Caco-2 (cell line): ENCODE results near the gene SLC46A3. TPM values are rescaled to one million over a fixed set of nuclear protein-coding genes. Genes with fewer than 3 reads are reported as not detected.

Source experiments
- BruUV-seq: library from RNA; stranded (reverse); fragments of 400-500 nt; replicated peaks from 2 replicates; lab custom pipeline; 2021; lab: Mats Ljungman, UMichigan
- CTCF ChIA-PET: fragments of 300-600 bp; sonication (Branson Sonifier 250); formaldehyde crosslinking; loops from one replicate; lab custom pipeline; 2022; ENCODE audit warnings: antibody characterized with exemption; lab: Charles Lee
- POLR2A ChIA-PET: fragments of 300-600 bp; sonication (Branson Sonifier 250); formaldehyde crosslinking; loops from one replicate; lab custom pipeline; 2022; ENCODE audit warnings: antibody characterized with exemption; lab: Charles Lee
- DNase-seq, 2 experiments: peaks; one replicate each; pipeline versions ENCODE4 v3.0.0 to v3.0.0-alpha.2; 2020 to 2022
- H3K27me3 ChIP-seq: replicated peaks from 2 replicates; pipeline ENCODE4 v1.6.0; 2011; ENCODE audit warnings: low read length; ENCODE audit not compliant: control insufficient read depth, insufficient read depth
- H3K36me3 ChIP-seq: 2 replicates; pipeline ENCODE4 v1.5.1; 2011; ENCODE audit warnings: low read length; ENCODE audit not compliant: control insufficient read depth, insufficient read depth
- H3K4me1 ChIP-seq: fragments of 250-450 bp; sonication (Bioruptor Pico); 2 replicates; pipeline ENCODE4 v1.5.1; 2020; ENCODE audit warnings: mild to moderate bottlenecking
- H3K4me3 ChIP-seq: 2 replicates; pipeline ENCODE4 v1.5.1; 2011; ENCODE audit warnings: low read depth, mild to moderate bottlenecking, control low read depth, low read length
- H3K9me3 ChIP-seq: fragments of 250-450 bp; sonication (Bioruptor Pico); 2 replicates; pipeline ENCODE4 v1.5.1; 2020; ENCODE audit warnings: mild to moderate bottlenecking, moderate library complexity
- H3K27ac Mint-ChIP-seq: one replicate; pipeline ENCODE4 v1.8.0; 2022; ENCODE audit warnings: mixed read lengths; ENCODE audit not compliant: unreplicated experiment
- H3K27me3 Mint-ChIP-seq: one replicate; pipeline ENCODE4 v1.8.0; 2022; ENCODE audit warnings: mixed read lengths; ENCODE audit not compliant: insufficient read depth, unreplicated experiment
- H3K36me3 Mint-ChIP-seq: one replicate; pipeline ENCODE4 v1.8.0; 2022; ENCODE audit warnings: mild to moderate bottlenecking, mixed read lengths; ENCODE audit not compliant: insufficient read depth, unreplicated experiment
- H3K4me1 Mint-ChIP-seq: one replicate; pipeline ENCODE4 v1.8.0; 2022; ENCODE audit warnings: low read depth, mixed read lengths; ENCODE audit not compliant: unreplicated experiment
- H3K4me3 Mint-ChIP-seq: one replicate; pipeline ENCODE4 v1.8.0; 2022; ENCODE audit warnings: mild to moderate bottlenecking, moderate library complexity, mixed read lengths; ENCODE audit not compliant: unreplicated experiment
- H3K9me3 Mint-ChIP-seq: one replicate; pipeline ENCODE4 v1.8.0; 2022; ENCODE audit warnings: mixed read lengths; ENCODE audit not compliant: unreplicated experiment
- CTCF ChIP-seq, 2 experiments: fragments of 200-600 bp in 1 of 2; IDR thresholded peaks; 1 replicate in 1 of 2; 2 replicates in 1 of 2; pipeline versions ENCODE4 v1.5.1 to v1.8.0; 2011 to 2022; ENCODE audit warnings: antibody characterized with exemption in 1 of 2, control low read depth in 1 of 2, inconsistent platforms in 1 of 2, low read depth in 1 of 2, low read length in 1 of 2, mild to moderate bottlenecking in 1 of 2, moderate library complexity in 1 of 2; ENCODE audit not compliant: insufficient read depth in 1 of 2, severe bottlenecking in 1 of 2, unreplicated experiment in 1 of 2
- intact Hi-C: fragments of 100-400 bp; cut with micrococcal nuclease; formaldehyde crosslinking; loops from one replicate; pipeline ENCODE4 v1.10.0; 2022; ENCODE audit not compliant: unreplicated experiment
- total RNA-seq: library from RNA; stranded (reverse); gene quantifications from 2 replicates; pipeline ENCODE4 v1.2.3, GENCODE V29; 2022

The SLC46A3 gene
- total RNA-seq, 1 experiment from 2014 or later, result 2.3 TPM

GRCh38 chr13:28650284-28650683 lies 68.5 kb downstream of the SLC46A3 start:
- Mint-ChIP-seq H3K27me3 (no peaks in the 10 kb centered on the region), H3K4me3 (no peak overlapping the region), H3K9me3 (no peaks in the 10 kb centered on the region), H3K4me1 (peaks cover 2% of the 10 kb centered on the region), H3K36me3 (no peaks in the 10 kb centered on the region), H3K27ac (no peak overlapping the region)
- H3K4me1 ChIP-seq, result no peaks in the 10 kb centered on the region
- BruUV-seq, result no TSS peak
- H3K4me3 ChIP-seq, result no peak overlapping the region
- DNase-seq, result no peak
- intact Hi-C loops, result no loop called here
- POLR2A ChIA-PET, result no interaction called here
- TF ChIP-seq CTCF (IDR thresholded peaks at IDR 0.05; ENCODE audit: insufficient read depth in 1 of 2, low read depth in 1 of 2, low read length in 1 of 2, severe bottlenecking in 1 of 2, unreplicated experiment in 1 of 2), result no peak
- H3K27me3 ChIP-seq, result no peaks in the 10 kb centered on the region
- H3K36me3 ChIP-seq, result no peaks in the 10 kb centered on the region
- CTCF ChIA-PET, result no interaction called here
- no peaks in the 10 kb centered on the region for H3K9me3 ChIP-seq

Other genes starting within 250 kb of the SLC46A3 start
- 0.66 and 0.93 TPM in 2 replicates for gene FLT1, start 223.8 kb downstream of the SLC46A3 start, total RNA-seq
- 116 and 125 TPM in 2 replicates for gene POMP, start 59.8 kb downstream of the SLC46A3 start, total RNA-seq
- 1.1 and 1.7 TPM in 2 replicates for gene MTUS2, start 101.4 kb upstream of the SLC46A3 start, total RNA-seq